SH-SY5Y (cell line): ENCODE measurements around the gene SPRR2B.

Source experiments
- GATA2 ChIP-seq: IDR thresholded peaks from 2 replicates; pipeline ENCODE4 v1.6.1; 2011; ENCODE audit warnings: mild to moderate bottlenecking, low read depth, low read length
- GATA3 ChIP-seq: IDR thresholded peaks from 2 replicates; pipeline ENCODE4 v1.6.1; 2011; ENCODE audit warnings: low read depth, mild to moderate bottlenecking, low read length, moderate library complexity

Gene SPRR2B

DNA sequence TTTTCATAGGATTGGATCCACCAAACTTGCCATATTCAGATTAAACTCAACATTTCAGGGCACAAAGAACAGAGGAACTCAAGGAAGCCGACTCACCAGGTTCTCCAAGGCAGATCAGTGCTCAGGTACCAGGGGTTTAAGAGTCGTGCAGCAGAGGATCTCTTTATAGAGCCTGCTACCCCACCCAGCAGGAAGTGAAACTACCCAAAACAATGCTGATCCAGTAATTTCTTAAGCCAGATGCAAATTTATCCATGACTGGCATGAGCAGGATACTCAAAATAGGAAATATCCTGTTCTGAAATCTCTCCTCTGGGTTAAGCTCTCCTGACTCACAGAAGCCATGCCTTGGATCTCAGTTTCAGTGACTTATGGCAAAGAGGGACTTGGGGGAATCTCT lies 14.0 kb downstream of the SPRR2B start, which contains the start of gene SPRR2A:
Gene SPRR2A, minus strand, starts transcription at position 138 of the 400 bp plus-strand sequence. CDS start 777 bp downstream, outside the sequence.
- TF ChIP-seq GATA3: no peak

- no peak for TF ChIP-seq GATA2
- TF ChIP-seq GATA3: no peak
These were observed 22.2 kb downstream of the SPRR2B start for GRCh38 chr1:153049211-153049610.

DNA sequence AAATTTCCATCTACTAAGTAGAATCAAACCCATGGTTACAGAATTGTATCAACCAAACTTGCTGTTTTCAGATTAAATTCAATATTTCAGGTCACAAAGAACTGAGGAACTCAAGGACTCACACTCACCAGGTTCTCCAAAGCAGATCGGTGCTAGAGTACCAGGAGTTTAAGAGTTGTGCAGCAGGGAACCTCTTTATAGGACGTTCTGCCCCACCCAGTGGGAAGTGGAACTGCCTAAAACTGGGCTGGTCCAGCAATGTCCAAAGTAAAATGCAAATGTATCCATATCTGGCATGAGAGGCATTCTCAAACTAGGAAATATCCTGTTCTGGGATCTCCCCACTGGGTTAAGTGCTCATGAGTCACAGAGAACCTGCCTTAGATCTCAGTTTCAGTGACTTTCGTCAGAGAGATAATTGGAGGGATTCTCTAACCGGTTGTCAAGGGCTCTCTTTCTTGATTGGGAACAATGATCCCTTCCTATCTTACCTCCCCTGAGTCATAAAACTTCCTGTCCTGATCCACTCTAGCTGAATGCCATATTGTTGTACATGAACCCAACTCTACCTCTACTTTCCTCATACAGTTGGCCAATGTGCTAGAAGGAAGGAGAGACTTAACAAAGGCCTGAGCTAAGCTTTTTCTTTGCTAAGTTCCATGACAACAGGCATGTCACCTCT lies 30.3 kb downstream of the SPRR2B start, which contains the start of gene SPRR2D:
Gene SPRR2D, minus strand, starts transcription at position 171 of the 682 bp plus-strand sequence. CDS start 774 bp downstream, outside the sequence.
- TF ChIP-seq GATA3: no peak
- no peak for TF ChIP-seq GATA2

DNA sequence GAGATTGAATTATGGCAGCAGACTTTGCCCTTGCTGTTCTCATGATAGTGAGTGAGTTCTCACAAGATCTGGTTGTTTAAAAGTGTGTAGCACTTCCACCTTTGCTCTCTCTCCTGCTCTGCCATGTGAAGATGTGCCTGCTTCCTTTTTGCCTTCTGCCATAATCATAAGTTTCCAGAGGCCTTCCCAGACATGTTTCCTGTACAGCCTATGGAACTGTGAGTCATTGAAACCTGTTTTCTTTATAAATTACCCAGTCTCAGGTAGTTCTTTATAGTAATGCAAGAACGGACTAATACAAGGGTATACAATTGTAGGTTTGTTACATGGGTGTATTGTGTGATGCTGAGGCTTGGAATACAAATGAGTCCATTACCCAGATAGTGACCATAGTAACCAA lies 36.2 kb downstream of the SPRR2B start:
- TF ChIP-seq GATA3 (no peak), GATA2 (no peak)

GRCh38 chr1:153032677-153033308 lies 38.6 kb downstream of the SPRR2B start:
- TF ChIP-seq GATA2: no peak
- no peak for TF ChIP-seq GATA3

DNA sequence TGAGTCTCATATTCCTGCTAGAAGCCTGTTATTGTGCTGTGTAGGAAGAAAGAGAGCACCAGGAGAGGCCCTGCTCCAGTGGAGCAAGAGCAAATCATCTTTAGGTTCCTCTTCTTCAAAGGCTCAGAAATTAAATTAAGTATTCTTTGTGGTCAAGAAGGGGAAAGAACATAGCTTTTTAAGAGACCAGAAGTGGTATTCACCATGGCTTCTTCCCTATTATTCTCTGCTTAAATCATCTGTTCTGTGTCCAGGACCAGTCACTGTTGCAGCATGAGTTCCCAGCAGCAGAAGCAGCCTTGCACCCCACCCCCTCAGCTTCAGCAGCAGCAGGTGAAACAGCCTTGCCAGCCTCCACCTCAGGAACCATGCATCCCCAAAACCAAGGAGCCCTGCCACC lies 39.3 kb downstream of the SPRR2B start:
- TF ChIP-seq GATA3 (no peak), GATA2 (no peak)

- TF ChIP-seq GATA2 (no peak), GATA3 (no peak)
These were observed 40.5 kb downstream of the SPRR2B start, which contains the start of gene SPRR1B for GRCh38 chr1:153030895-153031294. Gene SPRR1B (plus strand): TSS chr1:153031203. CDS start chr1:153032346, 1,143 bp downstream.

DNA sequence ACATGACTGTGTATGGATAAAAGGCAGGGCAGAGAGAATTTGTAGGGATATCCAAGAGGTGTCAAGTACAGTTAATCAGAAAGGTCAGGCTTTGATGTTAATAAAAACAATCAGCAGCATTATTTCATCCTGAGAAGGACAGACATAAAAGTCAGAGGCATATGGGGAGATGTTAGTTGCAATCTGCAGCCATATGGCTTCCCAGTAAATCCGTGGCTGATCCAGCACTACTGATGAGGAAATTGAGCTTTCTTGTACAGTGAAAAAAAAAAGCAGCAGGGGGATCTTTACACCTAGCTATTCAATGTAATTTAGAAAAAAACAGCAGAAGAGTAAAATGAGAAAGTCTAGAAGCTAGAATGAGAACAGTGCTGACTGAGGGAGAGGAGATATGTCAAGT lies 42.6 kb downstream of the SPRR2B start:
- TF ChIP-seq GATA2 (no peak), GATA3 (no peak)

- TF ChIP-seq GATA3: no peak
- no peak for TF ChIP-seq GATA2
These were observed 45.6 kb downstream of the SPRR2B start for GRCh38 chr1:153025797-153026196.

DNA sequence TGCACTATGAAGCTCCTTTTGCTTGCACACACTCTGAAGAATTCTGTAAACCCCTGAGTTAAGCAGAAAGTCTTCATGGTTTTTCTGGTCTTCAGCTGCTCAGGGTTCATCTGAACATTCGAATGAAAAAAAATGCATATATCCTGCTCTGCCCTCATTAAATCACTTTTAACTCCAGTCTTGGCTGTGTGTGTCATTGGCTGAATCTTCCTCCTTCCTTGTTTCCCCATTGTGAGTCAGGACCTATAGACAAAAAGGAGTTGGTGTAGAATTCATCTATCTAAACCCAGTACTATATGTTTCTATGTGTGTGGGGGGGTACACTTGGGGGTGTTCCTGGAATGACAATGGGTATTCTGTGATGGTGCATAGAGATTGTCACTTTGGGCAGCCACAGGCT lies 47.0 kb downstream of the SPRR2B start:
- no peak for TF ChIP-seq GATA2
- TF ChIP-seq GATA3: no peak

DNA sequence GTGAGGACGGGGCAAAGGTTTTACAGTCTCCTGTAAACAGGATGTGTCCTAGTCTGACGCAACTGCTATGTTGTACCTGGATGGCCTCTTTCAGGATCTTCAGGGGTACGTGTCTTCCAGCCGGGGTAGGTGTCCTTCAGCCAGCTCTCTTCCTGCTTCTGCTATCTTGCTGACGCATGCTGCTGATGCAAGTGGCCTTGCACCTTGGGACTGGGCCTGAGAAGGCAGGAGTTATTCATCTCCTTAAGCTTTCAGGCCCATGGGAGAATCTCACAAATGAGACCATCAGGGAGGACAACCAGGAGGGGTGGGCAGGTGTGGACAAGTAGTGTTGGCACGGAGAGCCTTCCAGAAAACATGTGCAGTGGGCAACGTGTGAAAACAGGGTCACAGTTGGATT lies 48.3 kb downstream of the SPRR2B start:
- TF ChIP-seq GATA3 (no peak), GATA2 (no peak)
